ENCODE data around the gene ARFGEF3.

DNA sequence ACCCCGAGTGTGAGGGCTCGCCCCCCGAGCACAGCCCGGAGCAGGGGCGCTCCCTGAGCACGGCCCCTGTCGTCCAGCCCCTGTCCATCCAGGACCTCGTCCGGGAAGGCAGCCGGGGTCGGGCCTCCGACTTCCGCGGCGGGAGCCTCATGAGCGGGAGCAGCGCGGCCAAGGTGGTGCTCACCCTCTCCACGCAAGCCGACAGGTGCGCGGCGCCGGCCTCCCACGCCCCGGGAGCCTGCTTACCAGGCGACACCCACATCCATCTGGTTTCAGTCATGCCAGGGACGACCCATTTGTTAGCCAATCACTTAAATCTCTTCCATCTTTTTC, 130.1 kb downstream of the ARFGEF3 start:
- TF ChIP-seq EZH2 (IDR thresholded peaks at IDR 0.05; ENCODE audit: borderline replicate concordance, low read depth, low read length, poor library complexity, severe bottlenecking), result no peak
- TF ChIP-seq, protein P1, sequence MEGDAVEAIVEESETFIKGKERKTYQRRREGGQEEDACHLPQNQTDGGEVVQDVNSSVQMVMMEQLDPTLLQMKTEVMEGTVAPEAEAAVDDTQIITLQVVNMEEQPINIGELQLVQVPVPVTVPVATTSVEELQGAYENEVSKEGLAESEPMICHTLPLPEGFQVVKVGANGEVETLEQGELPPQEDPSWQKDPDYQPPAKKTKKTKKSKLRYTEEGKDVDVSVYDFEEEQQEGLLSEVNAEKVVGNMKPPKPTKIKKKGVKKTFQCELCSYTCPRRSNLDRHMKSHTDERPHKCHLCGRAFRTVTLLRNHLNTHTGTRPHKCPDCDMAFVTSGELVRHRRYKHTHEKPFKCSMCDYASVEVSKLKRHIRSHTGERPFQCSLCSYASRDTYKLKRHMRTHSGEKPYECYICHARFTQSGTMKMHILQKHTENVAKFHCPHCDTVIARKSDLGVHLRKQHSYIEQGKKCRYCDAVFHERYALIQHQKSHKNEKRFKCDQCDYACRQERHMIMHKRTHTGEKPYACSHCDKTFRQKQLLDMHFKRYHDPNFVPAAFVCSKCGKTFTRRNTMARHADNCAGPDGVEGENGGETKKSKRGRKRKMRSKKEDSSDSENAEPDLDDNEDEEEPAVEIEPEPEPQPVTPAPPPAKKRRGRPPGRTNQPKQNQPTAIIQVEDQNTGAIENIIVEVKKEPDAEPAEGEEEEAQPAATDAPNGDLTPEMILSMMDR (conservative IDR thresholded peaks at IDR 0.05; ENCODE audit: low read depth, low read length), result no peak

Measured in A673 (cell line).